SK-N-SH (cell line): Measurements from ENCODE around the gene DGCR8. TPM values are rescaled to one million over a fixed set of nuclear protein-coding genes. Genes with fewer than 3 reads are reported as not detected.

ENCODE experiments used
- CTCF ChIA-PET: fragments of 300-600, 350-600 bp; formaldehyde crosslinking; extraction: SDS; loops from one replicate; lab custom pipeline; 2021; lab: Yijun Ruan, JAX
- POLR2A ChIA-PET: fragments of 350-600 bp; sonication (Branson Sonifier 250); formaldehyde crosslinking; extraction: SDS; loops from one replicate; lab custom pipeline; 2020; ENCODE audit warnings: antibody characterized with exemption, inconsistent platforms; lab: Yijun Ruan, JAX
- DNase-seq: peaks from one replicate; pipeline ENCODE4 v3.0.0; 2012
- H2AFZ ChIP-seq: fragments of 200-600 bp; sonication (generic); 2 replicates; pipeline ENCODE4 v1.8.1; 2016; ENCODE audit warnings: antibody characterized with exemption, mild to moderate bottlenecking, low read depth
- H3F3A ChIP-seq: fragments of 200-600 bp; sonication (generic); replicated peaks from 2 replicates; pipeline ENCODE3; 2016; ENCODE audit warnings: antibody characterized with exemption, mild to moderate bottlenecking; ENCODE audit not compliant: insufficient read depth
- H3K27ac ChIP-seq, 2 experiments: fragments of 200-500 bp in 1 of 2; fragments of 200-600 bp in 1 of 2; sonication (Bioruptor generic) in 1 of 2; sonication (generic), shearing (Covaris generic) in 1 of 2; 2 replicates each; pipeline versions ENCODE4 v1.5.1 to v1.6.1; 2014 to 2016; ENCODE audit warnings: low read depth in 2 of 2, inconsistent platforms in 1 of 2, low read length in 1 of 2, mild to moderate bottlenecking in 1 of 2, mixed read lengths in 1 of 2
- H3K27me3 ChIP-seq: fragments of 200-600 bp; sonication (generic), shearing (Covaris generic); 2 replicates; pipeline ENCODE4 v1.6.1; 2016; ENCODE audit warnings: mixed run types; ENCODE audit not compliant: insufficient read depth
- H3K36me3 ChIP-seq, 2 experiments: fragments of 200-500 bp in 1 of 2; fragments of 200-600 bp in 1 of 2; sonication (Bioruptor generic) in 1 of 2; sonication (generic) in 1 of 2; replicated peaks in 1 of 2; 2 replicates each; pipeline versions ENCODE3 to v1.5.1; 2014 to 2016; ENCODE audit warnings: low read length in 1 of 2, mild to moderate bottlenecking in 1 of 2; ENCODE audit not compliant: insufficient read depth in 2 of 2, control insufficient read depth in 1 of 2
- H3K4me1 ChIP-seq, 2 experiments: fragments of 200-500 bp in 1 of 2; fragments of 200-600 bp in 1 of 2; sonication (Bioruptor generic) in 1 of 2; sonication (generic), shearing (Covaris generic) in 1 of 2; 2 replicates each; pipeline versions ENCODE4 v1.5.1 to v1.6.1; 2014 to 2016; ENCODE audit warnings: low read depth in 1 of 2, low read length in 1 of 2, mixed run types in 1 of 2; ENCODE audit not compliant: insufficient read depth in 2 of 2, control insufficient read depth in 1 of 2
- H3K4me2 ChIP-seq: fragments of 200-600 bp; sonication (generic), shearing (Covaris generic); 2 replicates; pipeline ENCODE4 v1.6.1; 2017; ENCODE audit warnings: mixed run types
- H3K4me3 ChIP-seq, 2 experiments: fragments of 200-500 bp in 1 of 2; fragments of 200-600 bp in 1 of 2; sonication (Bioruptor generic) in 1 of 2; sonication (generic), shearing (Covaris generic) in 1 of 2; 2 replicates each; pipeline versions ENCODE4 v1.5.1 to v1.8.1; 2014 to 2016; ENCODE audit warnings: low read depth in 2 of 2, inconsistent platforms in 1 of 2, low read length in 1 of 2, mild to moderate bottlenecking in 1 of 2, mixed read lengths in 1 of 2, moderate library complexity in 1 of 2
- H3K79me2 ChIP-seq: fragments of 200-600 bp; sonication (generic); 2 replicates; pipeline ENCODE4 v1.8.1; 2017; ENCODE audit warnings: mild to moderate bottlenecking; ENCODE audit not compliant: insufficient read depth
- H3K9ac ChIP-seq: fragments of 200-600 bp; sonication (generic); 2 replicates; pipeline ENCODE4 v1.6.1; 2017; ENCODE audit warnings: mixed run types
- H3K9me2 ChIP-seq: fragments of 200-600 bp; sonication (generic); 2 replicates; pipeline ENCODE4 v1.6.1; 2017; ENCODE audit warnings: mixed run types
- H3K9me3 ChIP-seq: fragments of 200-600 bp; sonication (generic); 2 replicates; pipeline ENCODE4 v1.6.1; 2017; ENCODE audit warnings: mixed run types, mild to moderate bottlenecking, moderate library complexity
- H4K20me1 ChIP-seq: fragments of 200-600 bp; sonication (generic); 2 replicates; pipeline ENCODE4 v1.6.1; 2017; ENCODE audit warnings: mild to moderate bottlenecking, mixed run types; ENCODE audit not compliant: insufficient read depth
- EP300 ChIP-seq, 2 experiments: IDR thresholded peaks; 2 replicates each; pipeline versions ENCODE4 v1.4.0 to v1.6.1; 2012; ENCODE audit warnings: borderline replicate concordance in 1 of 2, low read depth in 1 of 2, low read length in 1 of 2
- GABPA ChIP-seq: IDR thresholded peaks from 2 replicates; pipeline ENCODE4 v1.4.0; 2012; ENCODE audit warnings: low read depth, mild to moderate bottlenecking
- MAX ChIP-seq: IDR thresholded peaks from 2 replicates; pipeline ENCODE4 v1.4.0; 2012; ENCODE audit warnings: low read depth
- MEF2A ChIP-seq: IDR thresholded peaks from 2 replicates; pipeline ENCODE4 v1.4.0; 2012; ENCODE audit warnings: low read depth, borderline replicate concordance
- NRF1 ChIP-seq: IDR thresholded peaks from 2 replicates; pipeline ENCODE4 v1.6.1; 2012; ENCODE audit warnings: low read depth, mild to moderate bottlenecking, low read length
- POLR2AphosphoS5 ChIP-seq: IDR thresholded peaks from 2 replicates; pipeline ENCODE4 v1.6.1; 2012; ENCODE audit warnings: low read depth, low read length
- RCOR1 ChIP-seq: fragments of 150-350 bp; IDR thresholded peaks from 2 replicates; pipeline ENCODE4 v1.6.1; 2017; ENCODE audit warnings: antibody characterized with exemption, low read length
- RXRA ChIP-seq: IDR thresholded peaks from 2 replicates; pipeline ENCODE4 v1.4.0; 2012; ENCODE audit warnings: low read depth, mild to moderate bottlenecking, borderline replicate concordance
- SIN3A ChIP-seq: IDR thresholded peaks from 2 replicates; pipeline ENCODE4 v1.6.1; 2012; ENCODE audit warnings: low read depth, mild to moderate bottlenecking, low read length, moderate library complexity, borderline replicate concordance
- TCF12 ChIP-seq: IDR thresholded peaks from 2 replicates; pipeline ENCODE4 v1.4.0; 2012
- TEAD4 ChIP-seq: IDR thresholded peaks from 2 replicates; pipeline ENCODE4 v1.4.0; 2012; ENCODE audit warnings: mild to moderate bottlenecking, borderline replicate concordance; ENCODE audit not compliant: insufficient read depth
- WGBS: methylation state at CpG from one replicate; pipeline ENCODE4 v1.1.6; 2017; ENCODE audit warnings: low lambda C conversion rate; 5-methylcytosine and 5-hydroxymethylcytosine counted together
- polyA plus RNA-seq, 3 experiments: library from polyadenylated mRNA; depleted of rRNA; stranded (reverse); fragments of >200 nt; gene quantifications; 2 replicates each; pipeline ENCODE4 v1.2.3, GENCODE V29; 2012
- TF ChIP-seq, protein P1 (sequence below): IDR thresholded peaks from 2 replicates; pipeline ENCODE4 v1.4.0; 2012; ENCODE audit warnings: low read depth, borderline replicate concordance
- TF ChIP-seq, protein P2 (sequence below): IDR thresholded peaks from 2 replicates; pipeline ENCODE4 v1.4.0; 2012; ENCODE audit warnings: low read depth, borderline replicate concordance

The DGCR8 gene
- polyA plus RNA-seq, 1 of the 3 experiments (the other 2 are of a cell fraction): 26.5 TPM

- TF ChIP-seq EP300 (IDR thresholded peaks at IDR 0.05; ENCODE audit: borderline replicate concordance in 1 of 2, low read depth in 1 of 2, low read length in 1 of 2) (0 out of 4 replicates have a peak, but pooled peaks of 1 of the 2 experiments have one; percentile 44), TEAD4 (0 out of 2 replicates have a peak, but pooled peaks have one; percentile 14), NRF1 (peak; percentile 90), SIN3A (peak; percentile 81; the same call in 1 of the 2 replicates), RXRA (peak; percentile 40; the same call in 1 of the 2 replicates), TCF12 (no peak; the same call in 1 of the 2 replicates), GABPA (peak; percentile 90)
- TF ChIP-seq, protein P1, sequence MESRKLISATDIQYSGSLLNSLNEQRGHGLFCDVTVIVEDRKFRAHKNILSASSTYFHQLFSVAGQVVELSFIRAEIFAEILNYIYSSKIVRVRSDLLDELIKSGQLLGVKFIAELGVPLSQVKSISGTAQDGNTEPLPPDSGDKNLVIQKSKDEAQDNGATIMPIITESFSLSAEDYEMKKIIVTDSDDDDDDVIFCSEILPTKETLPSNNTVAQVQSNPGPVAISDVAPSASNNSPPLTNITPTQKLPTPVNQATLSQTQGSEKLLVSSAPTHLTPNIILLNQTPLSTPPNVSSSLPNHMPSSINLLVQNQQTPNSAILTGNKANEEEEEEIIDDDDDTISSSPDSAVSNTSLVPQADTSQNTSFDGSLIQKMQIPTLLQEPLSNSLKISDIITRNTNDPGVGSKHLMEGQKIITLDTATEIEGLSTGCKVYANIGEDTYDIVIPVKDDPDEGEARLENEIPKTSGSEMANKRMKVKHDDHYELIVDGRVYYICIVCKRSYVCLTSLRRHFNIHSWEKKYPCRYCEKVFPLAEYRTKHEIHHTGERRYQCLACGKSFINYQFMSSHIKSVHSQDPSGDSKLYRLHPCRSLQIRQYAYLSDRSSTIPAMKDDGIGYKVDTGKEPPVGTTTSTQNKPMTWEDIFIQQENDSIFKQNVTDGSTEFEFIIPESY: no peak; the same call in 1 of the 2 replicates
- TF ChIP-seq, protein P2, sequence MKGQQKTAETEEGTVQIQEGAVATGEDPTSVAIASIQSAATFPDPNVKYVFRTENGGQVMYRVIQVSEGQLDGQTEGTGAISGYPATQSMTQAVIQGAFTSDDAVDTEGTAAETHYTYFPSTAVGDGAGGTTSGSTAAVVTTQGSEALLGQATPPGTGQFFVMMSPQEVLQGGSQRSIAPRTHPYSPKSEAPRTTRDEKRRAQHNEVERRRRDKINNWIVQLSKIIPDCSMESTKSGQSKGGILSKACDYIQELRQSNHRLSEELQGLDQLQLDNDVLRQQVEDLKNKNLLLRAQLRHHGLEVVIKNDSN: peak; percentile 49; the same call in 1 of the 2 replicates
- TF ChIP-seq, all 33 proteins: peak for 18
Measured at GRCh38 chr22:20116951-20117632, 37.1 kb downstream of the DGCR8 start, which contains the start of gene TRMT2A (continued).

- Histone ChIP-seq H3K27ac (peak overlapping the region; percentile 2 to 75; a peak in 3 of 4 replicates), H2AFZ (no peak overlapping the region)
- DNase-seq: no peak
Measured at GRCh38 chr22:20117633-20118299, 37.7 kb downstream of the DGCR8 start.

More at GRCh38 chr22:20117633-20118299, 37.7 kb downstream of the DGCR8 start:
- Histone ChIP-seq H3F3A (peaks cover 9% of the 10 kb centered on the region), H3K9me2 (no peaks in the 10 kb centered on the region), H3K9me3 (no peaks in the 10 kb centered on the region), H3K27me3 (no peaks in the 10 kb centered on the region), H3K79me2 (peaks cover 77% of the 10 kb centered on the region), H3K4me3 (peak overlapping the region; percentile 76 to 90), H3K4me2 (peak overlapping the region; percentile 86), H3K9ac (peak overlapping the region; percentile 91), H3K36me3 (peaks cover 30 to 53% of the 10 kb centered on the region in 2 experiments), H3K4me1 (peaks cover 16 to 28% of the 10 kb centered on the region in 2 experiments; a peak in 3 of 4 replicates), H4K20me1 (peaks cover 10% of the 10 kb centered on the region; the same call in 1 of the 2 replicates)
- CTCF ChIA-PET: interaction anchor here (1.1 to 1.5 kb wide), 4 partner anchors 13 to 156 kb away, joined by 3 read pairs; no protein-coding TSS in a partner anchor
- POLR2A ChIA-PET: interaction anchor here (0.9 to 2.4 kb wide), 2 partner anchors 11 to 13 kb away, joined by 3 to 7 read pairs; no protein-coding TSS in a partner anchor
- TF ChIP-seq MEF2A (no peak), POLR2AphosphoS5 (0 out of 2 replicates have a peak, but pooled peaks have one; percentile 18), RCOR1 (no peak), MAX (peak; percentile 35; the same call in 1 of the 2 replicates)
- WGBS: 1% methylated on average over 29 of the region's 66 CpGs
